Measurements from ENCODE around the gene ZNF483.

- TF ChIP-seq, protein P1, sequence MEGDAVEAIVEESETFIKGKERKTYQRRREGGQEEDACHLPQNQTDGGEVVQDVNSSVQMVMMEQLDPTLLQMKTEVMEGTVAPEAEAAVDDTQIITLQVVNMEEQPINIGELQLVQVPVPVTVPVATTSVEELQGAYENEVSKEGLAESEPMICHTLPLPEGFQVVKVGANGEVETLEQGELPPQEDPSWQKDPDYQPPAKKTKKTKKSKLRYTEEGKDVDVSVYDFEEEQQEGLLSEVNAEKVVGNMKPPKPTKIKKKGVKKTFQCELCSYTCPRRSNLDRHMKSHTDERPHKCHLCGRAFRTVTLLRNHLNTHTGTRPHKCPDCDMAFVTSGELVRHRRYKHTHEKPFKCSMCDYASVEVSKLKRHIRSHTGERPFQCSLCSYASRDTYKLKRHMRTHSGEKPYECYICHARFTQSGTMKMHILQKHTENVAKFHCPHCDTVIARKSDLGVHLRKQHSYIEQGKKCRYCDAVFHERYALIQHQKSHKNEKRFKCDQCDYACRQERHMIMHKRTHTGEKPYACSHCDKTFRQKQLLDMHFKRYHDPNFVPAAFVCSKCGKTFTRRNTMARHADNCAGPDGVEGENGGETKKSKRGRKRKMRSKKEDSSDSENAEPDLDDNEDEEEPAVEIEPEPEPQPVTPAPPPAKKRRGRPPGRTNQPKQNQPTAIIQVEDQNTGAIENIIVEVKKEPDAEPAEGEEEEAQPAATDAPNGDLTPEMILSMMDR (IDR thresholded peaks at IDR 0.05; ENCODE audit: low read length) = no peak
- TF ChIP-seq EZH2 (IDR thresholded peaks at IDR 0.05; ENCODE audit: borderline replicate concordance, low read length) = no peak
Observed at GRCh38 chr9:111615928-111616327, 90.9 kb downstream of the ZNF483 start.

Data from OCI-LY1 (cell line).